GM21737 (cell line): ENCODE data around the gene KLHL29.

Experiments
- ATAC-seq: cut with Tn5 transposase; IDR thresholded peaks from one replicate; pipeline ENCODE4 v1.9.1; 2021; ENCODE audit warnings: mild to moderate bottlenecking, moderate library complexity; ENCODE audit not compliant: unreplicated experiment

KLHL29 gene

GRCh38 chr2:23622466-23622865 lies 237.5 kb downstream of the KLHL29 start:
- ATAC-seq: no peak

GRCh38 chr2:23622966-23623675 lies 238.1 kb downstream of the KLHL29 start:
- no peak for ATAC-seq

GRCh38 chr2:23624378-23624777 lies 239.4 kb downstream of the KLHL29 start:
- no peak for ATAC-seq

GRCh38 chr2:23624915-23625314 lies 239.9 kb downstream of the KLHL29 start:
- no peak for ATAC-seq

DNA sequence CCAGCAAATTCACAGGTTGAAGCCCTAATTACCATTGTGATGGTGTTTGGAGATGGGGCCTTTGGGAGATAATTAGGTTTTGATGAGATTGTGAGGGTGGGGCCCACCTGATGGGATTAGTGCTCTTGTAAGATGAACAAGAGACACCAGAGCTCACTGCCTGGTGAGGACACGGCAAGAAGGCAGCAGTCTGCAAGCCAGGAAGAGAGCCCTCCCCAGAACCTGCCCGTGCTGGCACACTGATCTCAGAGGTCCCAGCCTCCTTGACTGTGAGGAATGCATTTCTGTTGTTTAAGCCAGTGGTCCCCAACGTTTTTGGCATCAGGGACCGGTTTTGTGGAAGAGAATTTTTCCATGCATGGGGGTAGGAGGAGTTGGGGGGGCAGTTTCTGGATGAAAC lies 240.7 kb downstream of the KLHL29 start:
- ATAC-seq: no peak

GRCh38 chr2:23626701-23627230 lies 241.8 kb downstream of the KLHL29 start:
- ATAC-seq: no peak

DNA sequence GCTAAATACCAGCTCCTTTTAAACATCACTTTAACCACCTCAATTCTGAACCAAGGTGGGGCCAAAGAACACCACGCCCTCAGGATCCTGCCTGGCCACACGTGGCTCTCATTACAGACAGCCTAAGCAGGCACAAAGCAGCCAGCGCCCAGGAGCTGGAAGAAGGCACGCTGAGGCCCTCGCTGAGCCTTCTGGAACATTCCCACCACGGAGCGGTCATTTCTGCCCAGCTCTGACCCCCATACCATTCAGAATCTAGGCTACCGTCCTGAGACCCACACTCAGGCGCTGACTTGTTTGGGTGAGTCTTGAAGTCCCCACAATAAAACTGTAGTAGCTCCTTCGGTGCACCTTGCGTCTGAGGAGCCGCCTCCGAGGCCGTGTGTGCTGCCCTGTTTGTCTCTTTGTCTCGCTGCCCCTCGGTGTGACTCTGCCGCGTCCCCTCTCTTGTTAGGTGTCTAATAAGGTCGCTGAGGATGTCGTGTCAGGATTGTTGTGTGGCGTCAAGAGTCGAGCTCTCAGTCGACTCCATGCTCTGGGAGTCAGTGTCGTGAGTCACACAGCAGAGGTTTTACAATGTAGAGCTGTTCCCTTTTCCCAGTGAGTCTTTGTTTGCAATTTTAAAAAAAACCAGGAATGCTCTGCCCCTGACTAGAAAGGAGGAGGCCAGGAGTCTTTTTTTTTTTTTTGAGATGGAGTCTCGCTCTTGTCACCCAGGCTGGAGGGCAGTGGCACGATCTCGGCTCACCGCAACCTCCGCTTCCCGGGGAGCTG lies 242.4 kb downstream of the KLHL29 start:
- ATAC-seq: no peak

DNA sequence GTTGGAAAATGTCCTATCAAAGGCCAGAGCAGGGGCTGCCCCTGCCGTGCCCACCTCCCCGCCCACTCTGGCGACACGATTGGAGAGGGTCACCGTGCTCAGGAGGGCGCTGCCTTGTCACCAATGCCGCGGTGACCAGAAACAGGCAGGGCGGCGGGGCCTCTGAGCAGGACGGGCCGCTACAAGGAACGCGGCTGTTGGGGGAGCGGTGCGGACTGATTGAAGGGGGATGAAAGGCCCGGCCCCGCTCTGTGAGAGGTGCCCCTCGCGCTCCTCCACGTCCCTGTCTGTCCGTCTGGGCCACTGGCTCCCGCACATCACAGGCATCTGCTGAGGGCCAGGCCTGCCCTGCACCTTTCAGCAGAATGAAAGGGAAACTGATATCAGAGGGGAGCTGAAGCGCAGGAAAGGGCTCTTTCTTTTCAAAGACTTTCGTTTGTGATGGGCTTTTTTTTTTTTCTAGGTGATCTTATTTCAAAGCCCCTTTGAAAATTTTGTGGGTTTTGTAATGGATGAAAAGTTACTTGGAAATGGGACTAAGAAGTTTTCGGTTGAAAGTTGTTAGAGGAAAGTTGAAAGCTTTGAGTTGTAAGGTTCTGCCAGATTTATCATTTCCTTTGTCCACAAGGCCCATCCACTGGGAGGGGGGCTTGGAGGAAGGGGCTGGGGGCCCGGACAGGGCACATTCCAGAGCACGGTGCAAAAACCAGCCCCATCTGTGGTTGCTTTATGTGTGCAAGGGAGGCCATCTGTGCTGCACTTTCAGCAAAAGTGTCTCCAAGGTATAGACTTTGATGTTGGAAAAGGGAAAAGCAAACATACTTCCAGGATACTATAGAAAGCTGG lies 244.2 kb downstream of the KLHL29 start:
- ATAC-seq: no peak

DNA sequence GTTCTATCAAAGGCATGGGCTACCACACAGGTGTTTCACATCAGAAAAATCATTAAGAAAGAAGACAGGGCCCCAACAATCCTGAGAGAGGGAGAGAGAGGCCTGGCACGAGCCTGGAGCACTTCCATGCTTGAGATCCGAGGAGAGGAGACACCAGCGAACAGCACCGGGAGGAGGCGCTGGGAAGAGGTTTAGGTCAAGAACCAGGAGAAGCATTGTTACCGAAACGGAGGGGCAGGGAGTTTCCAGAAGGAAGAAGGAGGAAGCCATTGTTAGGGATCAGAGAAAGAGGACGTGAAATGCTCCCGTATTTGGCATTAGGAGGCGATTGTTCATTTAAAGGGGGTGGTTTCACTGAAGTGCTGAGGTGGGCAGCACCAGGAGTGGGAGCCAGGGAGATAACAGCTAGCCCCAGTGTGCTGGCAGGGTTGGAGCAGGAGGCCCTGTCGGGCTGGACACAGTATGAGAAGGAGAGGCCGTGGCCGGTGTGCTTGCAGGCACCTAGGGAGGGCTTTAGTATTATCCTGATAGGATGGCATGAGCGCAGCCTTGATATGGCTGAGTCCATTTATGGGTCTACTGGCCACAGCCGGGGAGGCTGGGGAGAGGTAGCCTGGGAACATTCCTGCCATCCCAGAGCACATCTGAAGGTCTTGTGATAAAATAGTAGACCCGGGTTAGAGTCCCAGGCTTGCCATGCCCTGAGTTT lies 244.9 kb downstream of the KLHL29 start:
- no peak for ATAC-seq

DNA sequence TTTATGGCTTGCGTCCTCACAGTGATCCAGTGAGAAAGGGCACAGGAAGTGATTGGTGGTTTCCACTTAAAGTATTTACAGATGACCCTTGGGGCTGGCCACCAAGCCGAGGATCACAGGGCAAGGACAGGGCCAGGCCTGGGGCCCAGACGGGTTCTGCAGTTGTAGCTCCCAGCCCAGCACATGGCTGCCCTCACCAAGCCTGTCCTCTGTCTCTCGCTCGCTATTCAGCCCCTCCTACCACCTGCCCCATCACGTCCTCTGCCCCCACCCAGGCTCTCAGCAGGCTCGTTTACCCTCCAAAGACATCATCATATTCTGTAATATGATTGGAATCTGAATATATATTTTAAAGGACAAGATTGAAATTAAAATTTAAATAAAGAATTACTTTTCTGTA lies 246.0 kb downstream of the KLHL29 start:
- no peak for ATAC-seq

GRCh38 chr2:23631389-23631788 lies 246.4 kb downstream of the KLHL29 start:
- ATAC-seq: no peak

- no peak for ATAC-seq
Observed at GRCh38 chr2:23632386-23632785, 247.4 kb downstream of the KLHL29 start.

DNA sequence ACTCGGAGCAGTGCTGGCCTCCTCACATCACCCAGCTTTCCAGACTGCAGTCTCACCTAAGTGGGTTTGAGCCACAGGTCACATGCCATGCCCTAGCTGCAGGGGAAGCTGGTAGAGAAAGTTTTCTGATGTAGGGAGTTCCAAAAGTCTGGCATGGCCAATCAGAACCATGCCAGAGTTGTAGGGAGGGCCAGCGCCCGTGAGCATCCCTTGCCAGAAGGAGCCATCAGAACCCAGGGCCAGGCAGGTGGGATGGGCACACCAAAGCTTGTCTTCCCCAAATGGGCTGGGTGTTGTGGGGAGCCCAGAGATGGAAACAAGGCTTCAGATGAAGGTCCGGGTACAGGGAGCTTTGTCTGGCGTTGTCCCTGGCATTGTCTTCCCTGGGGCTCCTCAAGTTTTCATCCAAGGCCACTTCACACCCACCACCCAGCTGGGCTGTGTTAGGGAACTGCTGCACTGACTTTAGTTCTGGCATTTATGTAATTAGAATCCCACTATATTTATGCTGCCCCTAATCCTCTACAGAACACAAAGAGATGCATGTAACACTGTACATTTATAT lies 247.9 kb downstream of the KLHL29 start:
- ATAC-seq: no peak

DNA sequence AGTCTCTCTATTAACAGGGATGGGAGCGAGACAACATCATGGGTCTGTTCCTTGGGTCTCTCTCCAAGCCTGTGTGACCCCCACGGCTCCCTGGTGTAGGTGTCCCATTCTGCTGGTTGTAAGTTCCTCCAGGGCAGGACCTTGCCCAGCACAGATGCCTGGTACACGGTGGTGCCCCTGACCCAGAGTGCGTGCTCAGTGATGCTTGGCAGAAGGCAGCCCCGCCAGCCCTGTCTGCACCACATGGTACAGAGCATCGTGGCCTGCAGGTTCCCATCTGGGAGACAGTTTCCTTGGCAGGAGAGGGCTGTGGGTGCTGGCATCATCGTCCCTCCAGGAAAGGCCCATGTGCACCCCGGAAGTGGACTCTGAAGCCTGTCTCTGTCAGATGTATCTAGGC lies 249.0 kb downstream of the KLHL29 start:
- ATAC-seq: no peak

GRCh38 chr2:23635442-23636340 lies 250.7 kb downstream of the KLHL29 start:
- no peak for ATAC-seq

GRCh38 chr2:23636426-23636825 lies 251.4 kb downstream of the KLHL29 start:
- no peak for ATAC-seq

DNA sequence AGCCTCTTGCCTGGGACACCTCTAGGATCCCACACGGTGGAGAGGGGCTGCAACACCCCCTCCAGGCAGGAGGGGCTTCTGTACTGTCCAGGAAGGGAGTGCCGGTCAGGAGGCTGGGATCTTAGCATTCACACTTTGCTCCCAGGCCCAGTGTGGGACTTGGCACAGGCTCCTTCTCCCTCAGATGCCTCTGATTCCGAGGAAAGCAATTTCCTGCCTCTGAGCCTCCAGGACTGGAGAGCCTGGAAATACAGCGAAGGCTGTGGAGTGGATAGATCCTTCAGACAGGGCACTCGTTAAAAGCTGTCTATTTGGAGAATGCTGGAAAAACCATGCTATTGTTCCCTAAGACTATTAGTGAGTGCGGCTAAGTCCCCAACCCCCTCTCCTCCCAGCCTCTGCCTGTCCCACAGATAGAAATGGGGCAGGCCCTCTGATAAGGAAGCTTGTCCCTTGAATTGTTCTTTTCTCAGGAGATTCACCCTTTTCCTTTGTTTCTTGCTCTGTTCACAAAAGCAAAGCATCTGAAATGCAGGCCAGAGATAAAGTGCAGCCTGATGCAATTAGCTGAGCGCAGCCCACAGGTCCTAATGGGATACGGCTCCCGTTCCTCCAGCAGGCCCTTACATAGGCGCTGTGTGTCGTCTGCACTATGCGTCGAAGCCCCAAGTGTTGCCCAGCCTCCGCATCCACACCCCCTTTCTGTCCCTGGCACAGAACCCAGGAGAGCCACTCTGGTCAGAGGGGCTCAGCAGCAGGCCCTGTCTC lies 252.2 kb downstream of the KLHL29 start:
- ATAC-seq: no peak

DNA sequence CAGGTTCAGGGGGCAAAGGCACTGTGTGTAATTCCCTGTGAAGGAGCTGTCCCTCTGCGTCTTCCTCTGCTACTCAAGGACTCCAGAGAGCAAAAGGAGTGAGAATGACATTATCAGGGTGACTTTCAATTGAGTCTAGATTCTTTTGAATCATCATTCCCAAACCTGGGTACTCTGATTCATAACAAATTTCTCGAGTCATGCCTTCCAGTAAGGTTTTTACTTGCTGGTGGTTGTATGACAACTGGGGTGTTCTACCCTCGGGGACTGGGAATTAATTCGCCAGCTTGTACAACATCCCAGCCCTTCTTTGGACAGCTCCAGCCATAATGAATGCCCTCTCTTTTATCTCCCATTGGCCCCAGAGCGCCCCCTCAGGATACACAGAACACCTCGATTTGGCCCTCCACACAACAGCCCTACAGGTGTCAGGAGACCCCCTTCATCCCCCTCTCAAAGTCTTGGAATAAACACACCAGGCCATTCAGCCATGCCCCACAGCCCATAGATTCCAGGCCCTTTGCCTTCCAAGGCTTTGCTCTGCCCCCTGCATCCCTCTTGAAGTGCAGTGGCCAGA lies 254.5 kb downstream of the KLHL29 start:
- no peak for ATAC-seq
